Measurements from ENCODE around the gene RBPMS2.

The RBPMS2 gene

GRCh38 chr15:64800476-64800875 is 25.1 kb upstream of the RBPMS2 start:
- TF ChIP-seq GATA3 (IDR thresholded peaks at IDR 0.05; ENCODE audit: low read depth, low read length): no peak
- TF ChIP-seq GATA2 (IDR thresholded peaks at IDR 0.05; ENCODE audit: low read depth, low read length): no peak

GRCh38 chr15:64792282-64792681 is 16.9 kb upstream of the RBPMS2 start:
- TF ChIP-seq GATA3 (IDR thresholded peaks at IDR 0.05; ENCODE audit: low read depth, low read length) (no peak), GATA2 (IDR thresholded peaks at IDR 0.05; ENCODE audit: low read depth, low read length) (no peak)

DNA sequence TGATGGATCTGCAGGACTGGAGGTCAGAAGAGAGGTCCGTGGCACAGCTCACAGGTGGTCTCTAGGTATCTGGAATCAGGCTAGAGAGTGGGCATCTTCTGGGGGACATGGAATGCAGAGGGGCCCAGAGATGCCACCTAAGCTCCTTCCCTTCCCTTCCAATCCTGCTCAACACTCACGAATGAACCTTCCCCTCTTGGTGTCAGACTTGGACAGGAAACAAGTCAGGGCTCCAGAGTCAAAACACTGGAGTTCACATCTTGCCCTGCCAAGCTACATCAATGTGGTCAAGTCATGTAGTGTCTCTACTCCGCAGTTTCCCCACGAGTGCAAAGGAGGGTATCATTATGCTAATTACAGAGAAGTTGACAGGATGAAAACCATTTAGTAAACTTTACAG is 16.0 kb upstream of the RBPMS2 start:
- TF ChIP-seq GATA3 (IDR thresholded peaks at IDR 0.05; ENCODE audit: low read depth, low read length) (no peak), GATA2 (IDR thresholded peaks at IDR 0.05; ENCODE audit: low read depth, low read length) (no peak)

DNA sequence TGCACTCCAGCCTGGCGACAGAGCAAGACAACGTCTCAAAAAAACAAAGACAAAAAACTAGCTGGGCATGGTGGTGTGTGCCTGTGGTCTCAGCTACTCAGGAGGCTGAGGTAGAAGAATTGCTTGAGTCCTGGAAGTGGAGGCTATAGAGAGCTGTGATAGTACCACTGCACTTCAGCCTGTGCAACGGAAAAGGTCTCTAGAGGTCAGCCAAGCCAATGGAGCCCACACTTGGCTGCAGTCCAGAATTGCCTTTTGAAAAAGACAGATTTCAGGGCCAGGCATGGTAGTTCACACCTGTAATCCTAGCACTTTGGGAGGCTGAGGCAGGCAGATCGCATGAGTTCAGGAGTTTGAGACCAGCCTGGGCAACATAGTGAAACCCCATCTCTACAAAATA is 8.4 kb upstream of the RBPMS2 start:
- TF ChIP-seq GATA3 (IDR thresholded peaks at IDR 0.05; ENCODE audit: low read depth, low read length) (no peak), GATA2 (IDR thresholded peaks at IDR 0.05; ENCODE audit: low read depth, low read length) (no peak)

- no peak for TF ChIP-seq GATA2 (IDR thresholded peaks at IDR 0.05; ENCODE audit: low read depth, low read length)
- no peak for TF ChIP-seq GATA3 (IDR thresholded peaks at IDR 0.05; ENCODE audit: low read depth, low read length)
Measured at GRCh38 chr15:64782751-64783150, 7.4 kb upstream of the RBPMS2 start.

DNA sequence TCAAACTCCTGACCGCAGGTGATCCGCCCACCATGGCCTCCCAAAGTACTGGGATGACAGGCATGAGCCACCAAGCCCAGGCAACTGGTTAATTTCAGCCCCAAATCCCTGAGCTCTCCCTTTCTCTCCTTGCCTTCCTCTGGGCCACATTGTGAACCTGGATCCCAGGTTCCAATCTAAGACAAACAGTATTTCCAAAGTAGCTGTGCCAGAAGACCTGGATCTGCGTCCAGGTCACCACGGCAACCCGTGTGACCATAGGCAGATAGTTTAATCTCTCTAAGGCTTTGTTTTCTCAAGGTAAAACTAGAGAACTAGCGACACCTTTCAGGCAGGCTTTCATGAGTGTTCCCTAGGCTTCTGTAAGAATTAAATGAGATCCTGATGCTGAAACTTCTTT is 5.9 kb upstream of the RBPMS2 start:
- TF ChIP-seq GATA2 (IDR thresholded peaks at IDR 0.05; ENCODE audit: low read depth, low read length) (no peak), GATA3 (IDR thresholded peaks at IDR 0.05; ENCODE audit: low read depth, low read length) (no peak)

DNA sequence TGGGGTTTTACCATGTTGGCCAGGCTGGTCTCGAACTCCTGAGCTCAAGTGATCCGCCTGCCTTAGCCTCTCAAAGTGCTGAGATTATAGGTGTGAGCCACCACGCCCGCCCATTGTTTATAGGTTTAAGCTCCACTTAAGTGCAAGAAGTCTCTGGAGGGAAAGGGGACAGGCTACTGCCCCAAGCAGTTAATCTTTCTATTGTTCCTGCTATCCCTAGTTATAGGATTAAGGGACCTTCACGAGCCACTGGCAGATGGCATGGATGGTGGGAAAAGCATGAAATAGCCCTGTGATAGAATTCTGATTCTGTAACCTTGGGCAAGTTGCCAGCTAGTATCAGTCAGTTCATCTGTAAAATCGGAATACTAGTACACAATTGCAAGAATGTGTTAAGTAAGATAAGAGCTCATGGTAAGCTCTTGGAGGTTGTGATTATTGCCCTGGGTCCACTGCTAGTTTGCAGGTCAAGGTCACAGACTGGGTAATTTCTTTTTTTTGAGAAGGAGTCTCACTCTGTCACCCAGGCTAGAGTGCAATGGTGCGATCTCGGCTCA is 5.3 kb upstream of the RBPMS2 start:
- TF ChIP-seq GATA3 (IDR thresholded peaks at IDR 0.05; ENCODE audit: low read depth, low read length) (no peak), GATA2 (IDR thresholded peaks at IDR 0.05; ENCODE audit: low read depth, low read length) (no peak)

DNA sequence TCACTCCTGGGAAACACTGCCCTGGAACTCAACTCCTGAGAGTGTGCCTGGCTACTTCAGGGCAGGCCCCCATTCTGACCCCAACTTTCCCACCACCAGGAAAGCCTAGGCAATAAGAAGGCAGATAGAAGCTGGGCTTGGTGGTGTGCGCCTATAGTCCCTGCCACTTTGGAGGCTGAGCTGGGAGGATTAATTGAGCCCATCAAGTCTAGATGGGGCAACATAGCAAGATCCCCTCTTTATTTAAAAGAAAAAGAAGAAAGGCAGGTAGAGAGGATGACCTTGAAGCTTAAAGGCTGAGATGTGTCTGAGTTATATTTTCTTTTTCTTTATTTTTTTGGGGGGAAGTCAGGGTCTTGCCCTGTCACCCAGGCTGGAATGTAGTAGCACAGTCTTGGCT is 4.2 kb upstream of the RBPMS2 start:
- no peak for TF ChIP-seq GATA3 (IDR thresholded peaks at IDR 0.05; ENCODE audit: low read depth, low read length)
- TF ChIP-seq GATA2 (IDR thresholded peaks at IDR 0.05; ENCODE audit: low read depth, low read length): no peak

DNA sequence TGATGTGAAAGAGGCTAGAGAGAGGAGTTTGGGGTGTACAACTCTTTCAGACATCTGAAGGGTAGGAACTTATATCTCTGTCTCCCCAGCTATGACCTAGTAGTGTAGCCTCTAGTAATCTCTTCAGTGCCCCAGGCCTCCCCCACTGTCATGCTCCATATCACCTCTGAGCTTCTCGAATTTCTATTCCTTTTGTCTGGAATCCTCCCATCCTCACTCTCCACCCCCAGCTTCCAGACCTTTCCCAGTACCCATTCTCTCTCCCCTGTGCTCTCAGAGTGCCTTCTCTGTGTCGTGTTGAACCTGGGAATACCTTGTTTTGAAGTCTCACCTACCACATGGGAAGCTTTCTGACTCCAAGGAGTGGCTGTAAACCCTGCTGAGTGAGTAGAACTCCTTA is 3.6 kb upstream of the RBPMS2 start:
- TF ChIP-seq GATA3 (IDR thresholded peaks at IDR 0.05; ENCODE audit: low read depth, low read length) (no peak), GATA2 (IDR thresholded peaks at IDR 0.05; ENCODE audit: low read depth, low read length) (no peak)

DNA sequence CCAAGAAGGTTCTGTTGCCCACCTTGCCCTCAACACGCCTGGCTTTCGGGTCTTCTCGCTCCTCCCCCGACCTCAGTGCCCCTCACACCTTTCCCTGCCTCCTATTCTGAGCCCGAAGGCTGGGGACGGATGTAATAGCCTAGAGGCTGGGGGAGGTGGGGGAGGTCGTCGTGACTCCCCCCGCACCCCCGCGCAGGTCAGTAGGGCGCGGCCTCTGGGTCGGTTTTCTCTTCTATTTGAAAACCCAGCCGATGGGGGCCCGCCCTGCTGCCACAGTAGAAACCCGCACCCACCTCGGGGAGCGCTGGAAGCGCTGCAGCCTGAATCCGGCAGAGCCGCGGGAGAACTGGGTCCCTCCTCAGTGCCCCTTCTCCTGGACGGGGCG is 1.0 kb upstream of the RBPMS2 start:
- no peak for TF ChIP-seq GATA2 (IDR thresholded peaks at IDR 0.05; ENCODE audit: low read depth, low read length)
- TF ChIP-seq GATA3 (IDR thresholded peaks at IDR 0.05; ENCODE audit: low read depth, low read length): no peak

- TF ChIP-seq GATA3 (IDR thresholded peaks at IDR 0.05; ENCODE audit: low read depth, low read length): no peak
- no peak for TF ChIP-seq GATA2 (IDR thresholded peaks at IDR 0.05; ENCODE audit: low read depth, low read length)
Measured at GRCh38 chr15:64774629-64775493, 528 bp downstream of the RBPMS2 start.

GRCh38 chr15:64774037-64774628 is 1.3 kb downstream of the RBPMS2 start:
- TF ChIP-seq GATA2 (IDR thresholded peaks at IDR 0.05; ENCODE audit: low read depth, low read length) (no peak), GATA3 (IDR thresholded peaks at IDR 0.05; ENCODE audit: low read depth, low read length) (no peak)

GRCh38 chr15:64773606-64774005 is 1.8 kb downstream of the RBPMS2 start:
- TF ChIP-seq GATA2 (IDR thresholded peaks at IDR 0.05; ENCODE audit: low read depth, low read length) (no peak), GATA3 (IDR thresholded peaks at IDR 0.05; ENCODE audit: low read depth, low read length) (no peak)

DNA sequence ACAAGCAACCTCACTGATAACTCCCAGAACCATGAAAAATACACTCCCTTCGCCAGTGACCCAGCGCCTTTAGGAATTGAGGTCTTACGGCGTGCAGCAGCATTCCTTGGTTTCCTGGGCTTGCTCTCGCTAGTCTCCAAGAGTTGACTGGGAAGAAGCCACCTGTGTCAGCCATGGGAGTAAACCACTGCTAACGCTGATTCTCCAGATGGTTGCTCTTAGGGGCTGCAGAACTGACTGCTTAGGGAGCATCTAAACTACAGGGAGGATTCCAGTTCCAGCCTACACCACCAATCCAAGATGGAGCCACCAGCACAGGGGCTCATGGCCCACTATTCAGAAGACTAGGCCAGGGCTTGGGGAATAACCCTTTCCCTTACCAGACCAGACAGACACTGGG is 2.4 kb downstream of the RBPMS2 start:
- no peak for TF ChIP-seq GATA3 (IDR thresholded peaks at IDR 0.05; ENCODE audit: low read depth, low read length)
- no peak for TF ChIP-seq GATA2 (IDR thresholded peaks at IDR 0.05; ENCODE audit: low read depth, low read length)

GRCh38 chr15:64772488-64772887 is 2.9 kb downstream of the RBPMS2 start:
- TF ChIP-seq GATA3 (IDR thresholded peaks at IDR 0.05; ENCODE audit: low read depth, low read length) (no peak), GATA2 (IDR thresholded peaks at IDR 0.05; ENCODE audit: low read depth, low read length) (no peak)

Data from SH-SY5Y (cell line).